A549 (cell line): ENCODE measurements around the gene MAP3K14. TPM values are rescaled to one million over a fixed set of nuclear protein-coding genes. Genes with fewer than 3 reads are reported as not detected.

Experiments used
- ATAC-seq, 2 experiments: fragments of 200-7000 bp in 1 of 2; fragments of >200 bp in 1 of 2; cut with Nextera tagmentation in 1 of 2; cut with Tn5 transposase in 1 of 2; 3 replicates each; pipeline versions ENCODE4 v1.8.0 to v1.9.1; 2018 to 2020; ENCODE audit warnings: mild to moderate bottlenecking in 1 of 2, moderate library complexity in 1 of 2
- CTCF ChIA-PET: fragments of 300-600 bp; sonication (Branson Sonifier 250); formaldehyde crosslinking; extraction: SDS; loops from one replicate; lab custom pipeline; 2021; ENCODE audit warnings: antibody characterized with exemption, inconsistent platforms; lab: Yijun Ruan, JAX
- POLR2A ChIA-PET: fragments of 350-600 bp; formaldehyde crosslinking; extraction: SDS; loops from one replicate; lab custom pipeline; 2021; ENCODE audit warnings: antibody characterized with exemption, inconsistent platforms; lab: Yijun Ruan, JAX
- DNase-seq, 2 experiments: peaks; one replicate each; pipeline versions ENCODE4 v3.0.0 to v3.0.0-alpha.2; 2011 to 2016; ENCODE audit warnings: low read depth in 1 of 2, low spot score in 1 of 2
- FAIRE-seq: peaks from 2 replicates; lab custom pipeline; 2011; peaks lifted over from hg19 to GRCh38; lab: Jason Lieb, UNC
- H3K27ac ChIP-seq, 2 experiments: fragments of >200 bp; sonication (Bioruptor Twin); formaldehyde crosslinking; 3 replicates each; pipeline ENCODE4 v1.5.1; 2016 to 2017
- H3K4me1 ChIP-seq: fragments of >200 bp; sonication (Bioruptor Twin); formaldehyde crosslinking; 3 replicates; pipeline ENCODE4 v1.6.1; 2016
- H3K4me2 ChIP-seq: fragments of >200 bp; sonication (Bioruptor Twin); formaldehyde crosslinking; 3 replicates; pipeline ENCODE4 v1.6.1; 2016
- H3K4me3 ChIP-seq: fragments of >200 bp; sonication (Bioruptor Twin); formaldehyde crosslinking; 3 replicates; pipeline ENCODE4 v1.5.1; 2016
- H3K9me3 ChIP-seq: fragments of >200 bp; sonication (Bioruptor Twin); formaldehyde crosslinking; 3 replicates; pipeline ENCODE4 v1.6.1; 2016
- CBX2 ChIP-seq: fragments of 200-600 bp; sonication (generic); IDR thresholded peaks from 2 replicates; pipeline ENCODE4 v1.6.1; 2016; ENCODE audit warnings: low read depth, mild to moderate bottlenecking, borderline replicate concordance
- CEBPB ChIP-seq, 2 experiments: fragments of >200 bp in 1 of 2; sonication (Bioruptor Twin) in 1 of 2; formaldehyde crosslinking in 1 of 2; IDR thresholded peaks; 2 replicates each; pipeline ENCODE4 v1.6.1; 2012 to 2016
- CHD2 ChIP-seq: fragments of 150-350 bp; IDR thresholded peaks from 2 replicates; pipeline ENCODE4 v1.6.1; 2014; ENCODE audit warnings: low read length; ENCODE audit not compliant: partially characterized antibody
- ESRRA ChIP-seq: fragments of 150-350 bp; IDR thresholded peaks from 2 replicates; pipeline ENCODE4 v1.6.1; 2014; ENCODE audit warnings: mild to moderate bottlenecking, low read length, borderline replicate concordance
- FOSL2 ChIP-seq, 2 experiments: fragments of 450-650 bp in 1 of 2; fragments of >200 bp in 1 of 2; sonication (Bioruptor Twin) in 1 of 2; formaldehyde crosslinking; IDR thresholded peaks; 2 replicates each; pipeline versions ENCODE4 v1.5.0 to v1.6.1; 2016 to 2020; ENCODE audit warnings: mild to moderate bottlenecking in 1 of 2, moderate library complexity in 1 of 2
- GATA3 ChIP-seq: IDR thresholded peaks from 2 replicates; pipeline ENCODE4 v1.6.1; 2012; ENCODE audit warnings: borderline replicate concordance
- KDM5A ChIP-seq: fragments of 200-600 bp; sonication (generic); IDR thresholded peaks from 2 replicates; pipeline ENCODE4 v1.6.1; 2016; ENCODE audit warnings: antibody characterized with exemption, mild to moderate bottlenecking
- MYC ChIP-seq: IDR thresholded peaks from 2 replicates; pipeline ENCODE4 v1.6.1; 2012; ENCODE audit warnings: mild to moderate bottlenecking, inconsistent platforms, low read length, improper control_type of control experiment, borderline replicate concordance
- POLR2AphosphoS2 ChIP-seq: conservative IDR thresholded peaks from 2 replicates; pipeline ENCODE4 v1.6.1; 2012; ENCODE audit warnings: low read length, improper control_type of control experiment, inconsistent platforms
- RFX5 ChIP-seq: fragments of 450-650 bp; IDR thresholded peaks from 2 replicates; pipeline ENCODE4 v1.7.1; 2014; ENCODE audit warnings: antibody characterized with exemption, mild to moderate bottlenecking, moderate library complexity
- RNF2 ChIP-seq: fragments of 200-600 bp; sonication (generic); IDR thresholded peaks from 2 replicates; pipeline ENCODE4 v1.6.1; 2016; ENCODE audit warnings: low read depth, mild to moderate bottlenecking, antibody characterized with exemption, moderate library complexity, borderline replicate concordance
- ZFP36 ChIP-seq: fragments of 450-650 bp; IDR thresholded peaks from 2 replicates; pipeline ENCODE4 v1.6.1; 2014; ENCODE audit warnings: borderline replicate concordance; ENCODE audit not compliant: partially characterized antibody
- ZNF302 ChIP-seq: fragments of 250-450 bp; sonication (Bioruptor Pico); IDR thresholded peaks from 2 replicates; pipeline ENCODE4 v1.9.0; 2021; ENCODE audit warnings: inconsistent platforms, mild to moderate bottlenecking, moderate library complexity
- ZSCAN20 ChIP-seq: fragments of 250-450 bp; sonication (Bioruptor Pico); IDR thresholded peaks from 2 replicates; pipeline ENCODE4 v1.8.0; 2022; ENCODE audit warnings: mild to moderate bottlenecking, moderate library complexity
- WGBS: methylation state at CpG from one replicate; pipeline ENCODE4 v1.1.6; 2017; ENCODE audit errors: missing lambda C conversion rate; 5-methylcytosine and 5-hydroxymethylcytosine counted together
- polyA plus RNA-seq, 4 experiments: library from polyadenylated mRNA; depleted of rRNA in 3 of 4; stranded (reverse); fragments of >200 nt; fragmentation: RNase III in 1 of 4; extraction: RNeasy Plus Mini Kit Qiagen cat#74134 plus additional on column Dnase treatment in 1 of 4; gene quantifications; 2 replicates in 3 of 4; 3 replicates in 1 of 4; pipeline ENCODE4 v1.2.3, GENCODE V29; 2011 to 2017
- TF ChIP-seq, protein P1 (sequence below): fragments of 250-450 bp; sonication (Bioruptor Pico); IDR thresholded peaks from 2 replicates; pipeline ENCODE4 v1.5.0; 2021; ENCODE audit warnings: mild to moderate bottlenecking, moderate library complexity, borderline replicate concordance
- TF ChIP-seq, protein P2 (sequence below): fragments of >200 bp; sonication (Bioruptor Twin); formaldehyde crosslinking; IDR thresholded peaks from 3 replicates; pipeline ENCODE4 v1.5.1; 2016
- TF ChIP-seq, protein P3 (sequence below): fragments of 200-600 bp; sonication (generic); IDR thresholded peaks from 2 replicates; pipeline ENCODE4 v1.6.1; 2016; ENCODE audit warnings: antibody characterized with exemption, mild to moderate bottlenecking, moderate library complexity
- TF ChIP-seq, protein P4 (sequence below): IDR thresholded peaks from 2 replicates; pipeline ENCODE4 v1.6.1; 2012

MAP3K14 gene
- polyA plus RNA-seq, 2 of the 4 experiments (the other 2 are of a cell fraction) = 9.1 to 34.5 TPM

DNA sequence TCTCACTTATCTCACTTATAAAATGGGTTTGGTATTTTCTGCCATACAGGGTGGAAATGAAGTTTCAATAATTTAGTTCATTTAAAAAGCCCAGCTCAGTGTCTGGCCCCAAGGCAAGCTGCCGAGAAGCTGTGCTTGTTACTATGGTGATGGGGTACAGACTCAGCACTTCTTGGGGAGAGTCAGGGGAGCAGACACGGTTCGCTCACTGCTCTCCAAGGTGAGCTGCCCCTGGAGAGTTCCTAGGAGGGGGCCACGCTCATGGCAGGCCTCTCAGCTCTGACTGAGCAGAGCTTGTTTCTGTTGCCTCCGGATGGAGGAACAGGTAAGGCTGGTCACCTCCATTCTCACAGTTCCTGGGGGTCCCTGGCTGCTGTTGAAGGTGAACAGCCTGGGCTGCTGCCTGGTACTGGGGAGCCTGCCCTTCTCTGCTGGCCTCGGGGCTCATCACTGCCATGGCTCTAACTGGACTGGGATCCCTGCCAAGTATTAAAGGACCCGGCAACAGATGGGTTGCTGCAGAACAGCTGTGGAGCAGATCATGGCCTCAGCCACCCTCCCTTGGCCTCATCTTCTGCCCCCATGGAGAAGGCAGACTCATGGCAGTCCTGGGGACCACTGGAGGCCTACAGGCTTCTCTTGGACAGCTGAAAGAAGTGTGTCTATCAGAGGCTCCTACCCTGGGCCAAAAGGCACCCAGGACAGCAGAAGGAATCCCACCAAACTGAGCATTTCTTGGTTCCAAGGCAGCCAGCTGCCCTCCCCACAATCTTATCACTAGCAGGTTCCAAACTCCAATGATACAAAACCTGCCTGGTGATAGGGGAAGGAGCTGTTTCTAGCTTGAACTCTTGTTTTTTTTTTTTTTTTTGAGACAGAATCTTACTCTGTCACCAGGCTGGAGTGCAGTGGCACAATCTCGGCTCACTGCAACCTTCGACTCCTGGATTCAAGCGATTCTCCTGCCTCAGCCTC, 29.0 kb downstream of the MAP3K14 start:
- no peak overlapping the region for H3K4me2 ChIP-seq
- peaks cover 59% of the 10 kb centered on the region for H3K4me1 ChIP-seq
- ChIA-PET POLR2A (interaction anchor here (0.9 to 1.3 kb wide), 3 partner anchors 25 to 62 kb away, joined by 3 to 6 read pairs (median 3); partner anchors contain the start of gene MAP3K14), CTCF (interaction anchor here (0.6 to 34.8 kb wide), 13 partner anchors 12 to 300 kb away, joined by 3 to 1120 read pairs (median 5); partner anchors contain the start of genes ACBD4 and MAP3K14)
- peak overlapping the region in 1 of 2 experiments; percentile 92; a peak in 4 of 6 replicates for H3K27ac ChIP-seq
- ATAC-seq = no peak
- WGBS = 75% methylated on average over 10 of the region's 10 CpGs
- no peak overlapping the region for H3K4me3 ChIP-seq
- no peaks in the 10 kb centered on the region for H3K9me3 ChIP-seq
- TF ChIP-seq, protein P1, sequence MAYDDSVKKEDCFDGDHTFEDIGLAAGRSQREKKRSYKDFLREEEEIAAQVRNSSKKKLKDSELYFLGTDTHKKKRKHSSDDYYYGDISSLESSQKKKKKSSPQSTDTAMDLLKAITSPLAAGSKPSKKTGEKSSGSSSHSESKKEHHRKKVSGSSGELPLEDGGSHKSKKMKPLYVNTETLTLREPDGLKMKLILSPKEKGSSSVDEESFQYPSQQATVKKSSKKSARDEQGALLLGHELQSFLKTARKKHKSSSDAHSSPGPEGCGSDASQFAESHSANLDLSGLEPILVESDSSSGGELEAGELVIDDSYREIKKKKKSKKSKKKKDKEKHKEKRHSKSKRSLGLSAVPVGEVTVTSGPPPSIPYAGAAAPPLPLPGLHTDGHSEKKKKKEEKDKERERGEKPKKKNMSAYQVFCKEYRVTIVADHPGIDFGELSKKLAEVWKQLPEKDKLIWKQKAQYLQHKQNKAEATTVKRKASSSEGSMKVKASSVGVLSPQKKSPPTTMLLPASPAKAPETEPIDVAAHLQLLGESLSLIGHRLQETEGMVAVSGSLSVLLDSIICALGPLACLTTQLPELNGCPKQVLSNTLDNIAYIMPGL (CRISPR knock-in tag) = no peak
- no peak for TF ChIP-seq FOSL2 (IDR thresholded peaks at IDR 0.05)
- TF ChIP-seq FOSL2 (CRISPR knock-in tag; IDR thresholded peaks at IDR 0.05) = no peak
- TF ChIP-seq, protein P2, sequence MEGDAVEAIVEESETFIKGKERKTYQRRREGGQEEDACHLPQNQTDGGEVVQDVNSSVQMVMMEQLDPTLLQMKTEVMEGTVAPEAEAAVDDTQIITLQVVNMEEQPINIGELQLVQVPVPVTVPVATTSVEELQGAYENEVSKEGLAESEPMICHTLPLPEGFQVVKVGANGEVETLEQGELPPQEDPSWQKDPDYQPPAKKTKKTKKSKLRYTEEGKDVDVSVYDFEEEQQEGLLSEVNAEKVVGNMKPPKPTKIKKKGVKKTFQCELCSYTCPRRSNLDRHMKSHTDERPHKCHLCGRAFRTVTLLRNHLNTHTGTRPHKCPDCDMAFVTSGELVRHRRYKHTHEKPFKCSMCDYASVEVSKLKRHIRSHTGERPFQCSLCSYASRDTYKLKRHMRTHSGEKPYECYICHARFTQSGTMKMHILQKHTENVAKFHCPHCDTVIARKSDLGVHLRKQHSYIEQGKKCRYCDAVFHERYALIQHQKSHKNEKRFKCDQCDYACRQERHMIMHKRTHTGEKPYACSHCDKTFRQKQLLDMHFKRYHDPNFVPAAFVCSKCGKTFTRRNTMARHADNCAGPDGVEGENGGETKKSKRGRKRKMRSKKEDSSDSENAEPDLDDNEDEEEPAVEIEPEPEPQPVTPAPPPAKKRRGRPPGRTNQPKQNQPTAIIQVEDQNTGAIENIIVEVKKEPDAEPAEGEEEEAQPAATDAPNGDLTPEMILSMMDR = no peak
- TF ChIP-seq, protein P3, sequence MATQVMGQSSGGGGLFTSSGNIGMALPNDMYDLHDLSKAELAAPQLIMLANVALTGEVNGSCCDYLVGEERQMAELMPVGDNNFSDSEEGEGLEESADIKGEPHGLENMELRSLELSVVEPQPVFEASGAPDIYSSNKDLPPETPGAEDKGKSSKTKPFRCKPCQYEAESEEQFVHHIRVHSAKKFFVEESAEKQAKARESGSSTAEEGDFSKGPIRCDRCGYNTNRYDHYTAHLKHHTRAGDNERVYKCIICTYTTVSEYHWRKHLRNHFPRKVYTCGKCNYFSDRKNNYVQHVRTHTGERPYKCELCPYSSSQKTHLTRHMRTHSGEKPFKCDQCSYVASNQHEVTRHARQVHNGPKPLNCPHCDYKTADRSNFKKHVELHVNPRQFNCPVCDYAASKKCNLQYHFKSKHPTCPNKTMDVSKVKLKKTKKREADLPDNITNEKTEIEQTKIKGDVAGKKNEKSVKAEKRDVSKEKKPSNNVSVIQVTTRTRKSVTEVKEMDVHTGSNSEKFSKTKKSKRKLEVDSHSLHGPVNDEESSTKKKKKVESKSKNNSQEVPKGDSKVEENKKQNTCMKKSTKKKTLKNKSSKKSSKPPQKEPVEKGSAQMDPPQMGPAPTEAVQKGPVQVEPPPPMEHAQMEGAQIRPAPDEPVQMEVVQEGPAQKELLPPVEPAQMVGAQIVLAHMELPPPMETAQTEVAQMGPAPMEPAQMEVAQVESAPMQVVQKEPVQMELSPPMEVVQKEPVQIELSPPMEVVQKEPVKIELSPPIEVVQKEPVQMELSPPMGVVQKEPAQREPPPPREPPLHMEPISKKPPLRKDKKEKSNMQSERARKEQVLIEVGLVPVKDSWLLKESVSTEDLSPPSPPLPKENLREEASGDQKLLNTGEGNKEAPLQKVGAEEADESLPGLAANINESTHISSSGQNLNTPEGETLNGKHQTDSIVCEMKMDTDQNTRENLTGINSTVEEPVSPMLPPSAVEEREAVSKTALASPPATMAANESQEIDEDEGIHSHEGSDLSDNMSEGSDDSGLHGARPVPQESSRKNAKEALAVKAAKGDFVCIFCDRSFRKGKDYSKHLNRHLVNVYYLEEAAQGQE = no peak
- TF ChIP-seq ESRRA = no peak
- no peak for TF ChIP-seq ZSCAN20
- no peak for FAIRE-seq
- DNase-seq = no peak

DNA sequence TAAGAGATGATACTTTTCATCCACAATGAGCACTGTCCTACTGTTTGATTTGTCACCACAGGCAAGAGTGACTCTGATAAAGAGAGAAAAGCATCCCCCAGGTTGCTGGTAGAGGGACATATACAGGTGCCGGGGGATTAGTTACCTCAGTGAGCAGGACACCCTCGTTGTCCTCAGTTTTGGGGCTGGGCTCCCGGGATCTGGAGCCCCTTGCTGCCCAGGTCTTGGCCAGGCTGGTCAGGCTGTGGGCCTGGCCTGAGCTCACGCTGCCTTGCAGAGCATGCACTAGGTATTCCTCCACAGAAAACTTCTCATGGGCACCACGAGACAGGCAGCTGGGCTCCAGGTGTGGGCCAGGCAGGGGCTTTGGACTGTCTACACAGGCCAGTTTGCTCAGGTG, 30.5 kb downstream of the MAP3K14 start:
- Histone ChIP-seq H3K9me3 (no peaks in the 10 kb centered on the region), H3K27ac (peak overlapping the region in 1 of 2 experiments; percentile 50; a peak in 2 of 6 replicates), H3K4me2 (no peak overlapping the region), H3K4me3 (no peak overlapping the region), H3K4me1 (peaks cover 45% of the 10 kb centered on the region)
- ATAC-seq (no peak), DNase-seq (no peak), FAIRE-seq (no peak)
- ChIA-PET CTCF (interaction anchor here (0.6 to 34.8 kb wide), 14 partner anchors 7 to 187 kb away, joined by 3 to 1120 read pairs (median 6); partner anchors contain the start of genes ACBD4 and MAP3K14), POLR2A (interaction anchor here (1.3 to 1.4 kb wide), 3 partner anchors 31 to 86 kb away, joined by 3 to 6 read pairs (median 3); partner anchors contain the start of gene MAP3K14)
- TF ChIP-seq KDM5A (no peak), MYC (no peak), CEBPB (IDR thresholded peaks at IDR 0.05) (no peak), FOSL2 (IDR thresholded peaks at IDR 0.05) (no peak), FOSL2 (CRISPR knock-in tag; IDR thresholded peaks at IDR 0.05) (no peak), RNF2 (no peak), CHD2 (no peak), POLR2AphosphoS2 (no peak), GATA3 (no peak), ZFP36 (no peak), RFX5 (no peak), ZNF302 (no peak), CBX2 (no peak)
- TF ChIP-seq, protein P4, sequence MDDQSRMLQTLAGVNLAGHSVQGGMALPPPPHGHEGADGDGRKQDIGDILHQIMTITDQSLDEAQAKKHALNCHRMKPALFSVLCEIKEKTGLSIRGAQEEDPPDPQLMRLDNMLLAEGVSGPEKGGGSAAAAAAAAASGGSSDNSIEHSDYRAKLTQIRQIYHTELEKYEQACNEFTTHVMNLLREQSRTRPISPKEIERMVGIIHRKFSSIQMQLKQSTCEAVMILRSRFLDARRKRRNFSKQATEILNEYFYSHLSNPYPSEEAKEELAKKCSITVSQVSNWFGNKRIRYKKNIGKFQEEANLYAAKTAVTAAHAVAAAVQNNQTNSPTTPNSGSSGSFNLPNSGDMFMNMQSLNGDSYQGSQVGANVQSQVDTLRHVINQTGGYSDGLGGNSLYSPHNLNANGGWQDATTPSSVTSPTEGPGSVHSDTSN = no peak
- 89% methylated on average over 4 of the region's 5 CpGs for WGBS
